ENCODE measurements around the gene LDLRAD4.

The LDLRAD4 gene

GRCh38 chr18:13617826-13618515, 399.4 kb downstream of the LDLRAD4 start:
- no peak for DNase-seq (ENCODE audit: low read depth)

- DNase-seq (ENCODE audit: low read depth) = no peak
Observed at GRCh38 chr18:13618760-13619438, 400.3 kb downstream of the LDLRAD4 start.

- no peak for DNase-seq (ENCODE audit: low read depth)
Observed at GRCh38 chr18:13619505-13620205, 401.1 kb downstream of the LDLRAD4 start.

GRCh38 chr18:13620206-13620672, 401.7 kb downstream of the LDLRAD4 start:
- no peak for DNase-seq (ENCODE audit: low read depth)

GRCh38 chr18:13620818-13621445, 402.4 kb downstream of the LDLRAD4 start:
- no peak for DNase-seq (ENCODE audit: low read depth)

- DNase-seq (ENCODE audit: low read depth) = no peak
Observed at GRCh38 chr18:13621446-13621849, 402.9 kb downstream of the LDLRAD4 start.

GRCh38 chr18:13621886-13622619, 403.5 kb downstream of the LDLRAD4 start:
- DNase-seq (ENCODE audit: low read depth) = no peak

- DNase-seq (ENCODE audit: low read depth) = no peak
Observed at GRCh38 chr18:13622751-13623150, 404.2 kb downstream of the LDLRAD4 start.

GRCh38 chr18:13623348-13623747, 404.8 kb downstream of the LDLRAD4 start:
- DNase-seq (ENCODE audit: low read depth) = no peak

- no peak for DNase-seq (ENCODE audit: low read depth)
Observed at GRCh38 chr18:13623871-13624270, 405.3 kb downstream of the LDLRAD4 start.

GRCh38 chr18:13624563-13625237, 406.1 kb downstream of the LDLRAD4 start:
- DNase-seq (ENCODE audit: low read depth) = no peak

GRCh38 chr18:13625355-13625754, 406.8 kb downstream of the LDLRAD4 start:
- no peak for DNase-seq (ENCODE audit: low read depth)

GRCh38 chr18:13625843-13626543, 407.4 kb downstream of the LDLRAD4 start:
- no peak for DNase-seq (ENCODE audit: low read depth)

GRCh38 chr18:13626544-13626908, 408.0 kb downstream of the LDLRAD4 start:
- DNase-seq (ENCODE audit: low read depth) = no peak

- DNase-seq (ENCODE audit: low read depth) = no peak
Observed at GRCh38 chr18:13627639-13628038, 409.1 kb downstream of the LDLRAD4 start.

- DNase-seq (ENCODE audit: low read depth) = no peak
Observed at GRCh38 chr18:13628211-13628610, 409.7 kb downstream of the LDLRAD4 start.

GRCh38 chr18:13629841-13630715, 411.5 kb downstream of the LDLRAD4 start:
- DNase-seq (ENCODE audit: low read depth) = no peak

- no peak for DNase-seq (ENCODE audit: low read depth)
Observed at GRCh38 chr18:13630716-13631268, 412.2 kb downstream of the LDLRAD4 start.

GRCh38 chr18:13633700-13634099, 415.1 kb downstream of the LDLRAD4 start:
- DNase-seq (ENCODE audit: low read depth) = no peak

Data from stimulated activated CD8-positive, alpha-beta memory T cell treated with anti-CD3 and anti-CD28 coated beads, Interleukin-12 subunit alpha, Interleukin-12 subunit beta, amount 100 ng/mL, for 4 hours (primary cell).